NCI-H774 (cell line): ENCODE results near the gene ADM5.

ENCODE experiments used
- DNase-seq: peaks from one replicate; lab custom pipeline; 2025; lab: John Stamatoyannopoulos, UW

The ADM5 gene, protein sequence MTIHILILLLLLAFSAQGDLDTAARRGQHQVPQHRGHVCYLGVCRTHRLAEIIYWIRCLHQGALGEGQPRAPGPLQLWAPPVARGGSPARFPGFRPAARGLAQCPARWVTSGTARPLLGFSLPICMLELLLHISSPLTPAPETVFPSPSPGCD

DNA sequence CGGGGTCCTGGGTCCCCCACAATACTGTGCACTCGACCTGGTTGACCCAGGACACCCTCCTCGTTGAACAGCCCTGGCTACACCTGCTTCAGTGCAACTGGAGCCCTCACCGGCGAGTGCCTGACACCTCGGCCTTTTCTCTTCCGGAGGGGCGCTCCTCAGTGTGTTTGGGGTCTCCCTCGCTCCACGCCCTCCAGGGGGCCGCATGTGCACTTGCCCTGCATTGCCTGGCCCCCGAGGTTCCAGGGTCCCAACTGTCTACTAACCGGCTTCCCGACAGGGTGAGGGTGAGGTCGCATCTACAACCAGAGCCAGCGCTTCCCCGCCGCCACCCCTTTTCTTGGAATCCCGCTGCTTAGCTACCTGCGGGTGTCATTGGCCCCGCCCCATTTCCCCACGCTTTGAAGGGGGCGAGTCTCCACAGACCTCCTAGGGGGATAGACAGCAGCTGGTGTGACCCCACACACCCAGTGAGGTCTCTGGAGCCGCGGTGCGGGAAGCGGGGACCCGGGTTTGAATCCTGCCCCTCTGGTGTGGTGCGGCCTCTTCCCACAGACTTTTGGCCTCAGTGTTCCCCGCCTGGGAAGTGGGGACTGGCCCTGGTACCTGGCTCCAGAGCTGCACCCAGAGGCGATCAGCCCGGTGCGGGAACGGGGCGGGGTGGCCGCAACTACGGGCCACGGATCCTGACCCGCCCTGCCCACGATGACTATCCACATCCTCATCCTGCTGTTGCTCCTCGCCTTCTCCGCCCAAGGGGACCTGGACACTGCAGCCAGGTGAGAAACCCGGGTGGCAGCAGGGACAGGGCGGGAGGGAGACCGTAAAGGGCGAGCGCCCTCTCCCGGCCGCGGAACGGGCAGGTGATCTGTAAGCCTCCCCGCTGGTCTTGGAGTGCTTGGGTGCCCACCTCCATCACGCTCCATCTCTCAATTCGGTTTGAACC is at the start of gene ADM5:
Gene ADM5, plus strand, starts transcription at position 462 of the 946 bp plus-strand sequence. Its CDS starts 244 bp downstream, at position 706.
- peak; percentile 53 for DNase-seq

DNA sequence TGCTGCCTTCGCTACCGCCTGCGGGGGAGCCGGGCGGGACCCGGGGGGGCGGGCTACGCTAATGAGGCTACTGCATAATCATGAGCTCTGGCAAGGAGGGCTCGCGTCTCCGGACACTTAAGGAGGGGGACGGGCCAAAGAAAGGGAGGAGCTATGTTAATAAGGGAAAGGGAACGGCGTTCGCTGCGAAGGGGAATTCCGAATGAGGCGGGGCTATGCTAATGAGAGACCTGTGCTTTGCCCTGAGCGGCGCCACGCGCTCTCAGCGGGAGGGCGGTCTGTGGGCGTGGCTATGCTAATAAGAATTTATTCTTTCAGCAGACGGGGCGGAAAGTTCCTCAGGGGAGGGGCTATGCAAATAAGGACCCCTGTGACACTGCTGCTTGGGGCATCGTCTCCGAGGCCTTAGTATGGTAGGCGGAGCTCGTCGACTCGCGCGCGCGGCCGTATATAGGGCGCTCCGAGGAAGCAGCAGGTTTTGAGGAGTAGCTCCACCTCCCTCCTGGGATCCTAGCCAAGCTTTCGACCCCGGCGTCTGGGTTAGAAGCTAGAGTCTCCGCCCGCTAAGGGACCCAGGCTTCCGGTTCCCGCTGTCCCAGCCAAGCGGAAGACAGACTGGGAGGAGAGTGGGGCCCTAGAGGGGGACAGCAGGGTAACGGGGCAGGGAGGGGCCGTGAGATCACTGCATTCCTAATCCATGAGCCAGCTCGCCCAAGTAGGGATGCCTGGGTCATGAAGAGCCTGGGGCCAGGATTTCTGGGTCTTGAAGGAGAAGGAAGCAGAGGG is 49.1 kb upstream of the ADM5 start, which contains the start of gene RRAS:
Gene RRAS, minus strand, starts transcription at position 31 of the 786 bp plus-strand sequence. CDS start 45 bp downstream, outside the sequence.
- peak; percentile 99 for DNase-seq

DNA sequence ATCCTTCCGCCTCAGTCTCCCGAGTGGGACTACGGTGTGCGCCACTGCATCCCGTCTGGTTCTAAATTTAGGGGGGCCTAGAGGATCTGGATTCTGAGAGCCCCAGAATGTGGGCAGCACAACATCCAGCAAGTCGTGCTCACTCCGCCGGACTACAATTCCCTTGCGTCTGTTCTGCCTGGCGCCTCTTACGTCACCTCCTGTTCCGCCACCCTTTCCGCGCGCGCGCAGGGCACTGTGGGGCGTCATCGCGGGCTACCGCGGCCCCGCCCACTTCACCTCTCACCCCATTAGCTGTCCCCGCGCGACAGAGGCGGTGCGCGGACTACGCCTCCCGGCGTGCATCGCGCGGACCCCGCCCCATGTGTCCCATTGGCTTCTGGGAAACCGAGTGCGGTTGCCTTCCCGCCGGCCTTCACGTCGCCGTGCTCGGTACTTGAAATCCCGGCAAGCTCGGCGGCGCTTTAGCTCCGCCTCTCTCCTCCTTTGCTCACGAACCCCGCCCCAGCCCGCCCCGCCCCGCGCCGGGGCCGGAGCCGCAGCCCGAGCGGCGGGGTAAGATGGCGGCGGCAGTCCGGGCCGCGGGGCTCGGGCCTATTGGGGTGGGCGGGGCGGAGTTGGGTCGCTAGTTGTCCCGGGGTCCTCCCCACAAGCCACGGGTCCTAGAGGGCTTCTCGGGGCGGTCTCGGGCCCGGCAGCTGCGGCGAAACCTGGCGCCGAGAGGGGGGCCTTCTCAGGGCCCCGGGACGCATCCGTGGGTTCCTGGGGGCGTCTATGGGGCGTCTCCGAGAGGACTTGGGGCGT is 47.5 kb upstream of the ADM5 start, which contains the start of gene SCAF1:
Gene SCAF1, plus strand, starts transcription at position 522 of the 804 bp plus-strand sequence. CDS start 2,818 bp downstream, outside the sequence.
- DNase-seq, result peak; percentile 99

DNA sequence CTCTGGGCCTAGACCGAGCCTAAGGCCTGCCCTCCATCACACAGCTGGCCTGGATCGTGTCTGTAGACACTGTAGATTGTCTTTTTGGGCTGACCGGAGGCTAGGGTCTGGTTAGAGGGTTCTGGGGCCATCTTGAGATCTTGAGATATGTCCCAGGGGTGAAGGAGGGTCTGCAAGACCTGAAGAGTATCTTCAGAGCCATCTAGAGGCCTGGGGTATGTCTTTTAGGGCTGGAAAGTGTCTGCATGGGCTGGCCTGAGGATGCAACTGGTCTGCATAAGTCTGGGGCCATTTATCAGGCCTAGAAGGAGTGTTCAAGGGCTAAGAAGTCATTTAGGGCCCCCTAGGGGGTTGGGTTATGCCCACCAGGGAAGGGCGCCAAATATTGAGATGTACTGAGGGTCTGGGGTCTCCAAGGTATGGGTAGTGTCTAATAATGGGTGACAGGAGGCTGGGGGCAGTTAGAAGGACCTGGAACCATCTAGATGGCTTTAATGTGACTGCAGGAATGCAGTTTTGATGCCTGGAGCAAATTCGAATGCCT is 46.8 kb upstream of the ADM5 start:
- DNase-seq, result no peak

DNA sequence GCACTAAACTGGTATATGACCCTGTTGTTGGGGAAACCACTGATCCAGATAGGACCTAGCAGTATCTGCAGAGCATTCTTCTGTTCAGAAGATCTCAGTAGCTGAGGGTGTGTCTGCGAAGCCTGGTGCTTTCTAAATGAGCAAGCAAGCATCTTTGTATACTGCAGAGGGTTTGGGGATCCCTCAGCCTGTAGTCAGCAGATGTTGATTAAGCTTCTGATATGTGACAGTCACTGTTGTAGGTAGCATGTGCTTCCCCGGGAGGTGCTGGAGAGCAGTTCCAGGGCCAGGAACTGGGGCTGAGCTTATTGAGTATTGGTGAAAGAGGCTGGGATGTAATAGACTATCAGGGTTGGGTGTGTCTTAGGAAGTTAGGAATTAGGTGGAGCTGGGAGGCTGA is 45.9 kb upstream of the ADM5 start:
- no peak for DNase-seq

DNA sequence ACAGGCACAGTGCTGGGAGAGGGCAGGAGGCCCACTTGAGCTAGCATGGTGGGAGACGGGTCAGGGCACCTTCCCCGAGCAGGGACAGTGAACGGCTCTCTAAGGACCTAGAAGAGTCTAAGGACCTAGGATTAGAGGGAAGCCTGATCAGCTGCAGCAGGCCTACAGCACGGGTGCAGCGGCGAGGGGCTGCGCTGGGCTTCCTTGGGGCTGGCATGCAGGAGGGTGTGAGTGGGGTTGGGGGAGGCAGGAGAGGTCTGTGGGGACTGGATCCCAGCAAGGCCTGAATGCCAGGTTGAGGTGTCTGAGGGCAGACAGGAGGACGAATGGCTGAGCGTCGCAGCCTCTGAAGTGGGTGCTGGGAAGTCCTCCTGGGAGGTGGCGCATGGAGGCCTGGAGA is 43.8 kb upstream of the ADM5 start:
- DNase-seq, result no peak

DNA sequence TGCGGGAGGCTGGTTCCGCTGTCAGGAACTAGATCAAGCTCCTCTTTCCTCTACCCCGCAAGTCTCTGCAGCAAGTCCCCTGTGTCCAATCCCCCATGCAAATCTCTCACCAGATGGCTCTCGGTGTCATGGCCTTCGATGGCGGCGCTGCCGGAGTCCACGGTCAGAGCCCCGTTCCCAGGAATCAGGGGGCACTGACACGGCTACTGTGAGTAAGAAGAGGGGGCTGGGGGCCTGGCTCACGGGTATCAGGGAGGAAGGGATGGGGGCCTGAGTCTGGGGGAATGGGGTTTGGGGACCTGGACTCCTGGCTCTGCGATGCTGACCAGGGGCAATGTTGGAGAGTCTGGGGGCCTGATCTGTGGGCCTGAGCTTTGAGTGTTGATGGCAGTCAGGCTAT is 43.4 kb upstream of the ADM5 start:
- DNase-seq, result no peak

DNA sequence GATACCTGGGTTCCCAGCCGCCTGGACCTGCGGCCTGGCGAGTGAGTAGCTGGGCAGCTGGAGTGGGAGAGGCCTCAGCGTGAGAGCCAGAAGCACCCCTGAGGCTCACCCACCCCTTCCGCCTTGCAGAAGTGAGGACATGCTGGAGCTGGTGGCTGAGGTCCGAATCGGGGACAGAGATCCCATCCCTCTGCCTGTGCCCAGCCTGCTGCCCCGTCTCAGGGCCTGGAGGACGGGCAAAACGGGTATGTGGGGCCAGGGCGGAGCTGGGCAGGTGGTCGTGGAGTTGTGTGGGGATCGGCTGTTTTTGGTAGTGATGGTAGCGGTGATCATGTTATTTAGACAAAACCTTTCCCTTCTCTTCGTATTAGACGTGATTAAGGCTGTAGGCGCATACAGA is 42.8 kb upstream of the ADM5 start:
- no peak for DNase-seq

DNA sequence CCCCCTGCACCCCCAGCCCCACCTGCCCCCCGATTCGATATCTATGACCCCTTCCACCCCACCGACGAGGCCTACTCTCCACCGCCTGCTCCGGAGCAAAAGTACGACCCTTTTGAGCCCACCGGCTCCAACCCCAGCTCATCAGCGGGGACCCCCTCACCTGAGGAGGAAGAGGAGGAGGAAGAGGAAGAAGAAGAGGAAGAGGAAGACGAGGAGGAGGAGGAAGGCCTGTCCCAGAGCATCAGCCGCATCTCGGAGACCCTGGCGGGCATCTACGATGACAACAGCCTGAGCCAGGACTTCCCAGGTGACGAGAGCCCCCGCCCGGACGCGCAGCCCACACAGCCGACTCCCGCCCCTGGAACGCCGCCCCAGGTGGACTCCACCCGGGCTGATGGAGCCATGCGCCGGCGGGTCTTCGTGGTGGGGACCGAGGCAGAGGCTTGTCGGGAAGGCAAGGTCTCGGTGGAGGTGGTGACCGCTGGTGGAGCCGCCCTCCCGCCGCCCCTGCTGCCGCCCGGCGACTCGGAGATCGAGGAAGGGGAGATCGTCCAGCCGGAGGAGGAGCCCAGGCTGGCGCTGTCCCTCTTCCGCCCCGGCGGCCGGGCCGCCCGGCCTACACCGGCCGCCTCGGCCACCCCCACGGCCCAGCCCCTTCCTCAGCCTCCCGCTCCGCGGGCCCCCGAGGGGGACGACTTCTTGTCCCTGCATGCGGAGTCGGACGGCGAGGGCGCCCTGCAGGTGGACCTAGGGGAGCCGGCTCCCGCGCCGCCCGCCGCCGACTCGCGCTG is 38.2 kb upstream of the ADM5 start:
- no peak for DNase-seq

DNA sequence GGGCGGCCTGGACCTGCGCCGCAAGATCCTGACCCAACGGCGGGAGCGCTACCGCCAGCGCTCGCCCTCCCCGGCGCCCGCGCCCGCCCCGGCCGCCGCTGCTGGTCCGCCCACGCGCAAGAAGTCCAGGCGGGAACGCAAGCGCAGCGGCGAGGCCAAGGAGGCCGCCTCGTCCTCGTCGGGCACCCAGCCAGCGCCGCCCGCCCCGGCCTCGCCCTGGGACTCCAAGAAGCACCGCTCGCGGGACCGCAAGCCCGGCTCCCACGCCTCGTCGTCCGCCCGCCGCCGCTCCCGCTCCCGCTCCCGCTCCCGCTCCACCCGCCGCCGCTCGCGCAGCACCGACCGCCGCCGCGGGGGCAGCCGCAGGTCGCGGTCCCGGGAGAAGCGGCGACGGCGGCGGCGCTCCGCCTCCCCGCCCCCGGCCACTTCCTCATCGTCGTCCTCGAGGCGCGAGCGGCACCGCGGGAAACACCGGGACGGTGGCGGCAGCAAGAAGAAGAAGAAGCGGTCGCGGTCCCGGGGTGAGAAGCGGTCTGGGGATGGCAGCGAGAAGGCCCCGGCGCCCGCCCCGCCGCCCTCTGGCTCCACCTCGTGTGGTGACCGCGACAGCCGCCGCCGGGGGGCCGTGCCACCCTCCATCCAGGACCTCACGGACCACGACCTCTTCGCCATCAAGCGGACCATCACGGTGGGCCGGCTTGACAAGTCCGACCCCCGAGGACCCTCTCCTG is 37.4 kb upstream of the ADM5 start:
- no peak for DNase-seq

DNA sequence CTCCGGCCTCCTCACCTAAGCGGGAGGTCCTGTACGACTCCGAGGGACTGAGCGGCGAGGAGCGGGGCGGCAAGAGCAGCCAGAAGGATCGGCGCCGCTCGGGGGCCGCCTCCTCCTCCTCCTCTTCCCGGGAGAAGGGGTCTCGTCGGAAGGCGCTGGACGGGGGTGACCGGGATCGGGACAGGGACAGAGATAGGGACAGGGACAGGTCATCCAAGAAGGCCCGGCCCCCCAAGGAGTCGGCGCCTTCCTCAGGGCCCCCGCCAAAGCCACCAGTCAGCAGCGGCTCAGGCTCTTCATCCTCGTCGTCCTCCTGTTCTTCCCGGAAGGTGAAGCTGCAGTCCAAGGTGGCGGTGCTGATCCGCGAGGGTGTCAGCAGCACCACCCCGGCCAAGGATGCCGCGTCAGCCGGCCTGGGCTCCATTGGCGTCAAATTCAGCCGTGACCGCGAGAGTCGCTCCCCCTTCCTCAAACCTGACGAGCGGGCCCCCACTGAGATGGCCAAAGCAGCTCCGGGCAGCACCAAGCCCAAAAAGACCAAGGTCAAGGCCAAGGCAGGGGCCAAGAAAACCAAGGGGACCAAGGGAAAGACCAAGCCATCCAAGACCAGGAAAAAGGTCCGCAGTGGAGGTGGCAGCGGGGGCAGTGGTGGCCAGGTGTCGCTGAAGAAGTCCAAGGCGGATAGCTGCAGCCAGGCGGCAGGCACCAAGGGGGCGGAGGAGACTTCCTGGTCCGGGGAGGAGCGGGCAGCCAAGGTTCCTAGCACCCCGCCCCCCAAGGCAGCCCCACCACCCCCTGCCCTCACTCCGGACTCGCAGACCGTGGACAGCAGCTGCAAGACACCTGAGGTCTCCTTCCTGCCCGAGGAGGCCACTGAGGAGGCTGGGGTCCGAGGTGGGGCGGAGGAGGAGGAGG is 36.6 kb upstream of the ADM5 start:
- DNase-seq, result no peak

DNA sequence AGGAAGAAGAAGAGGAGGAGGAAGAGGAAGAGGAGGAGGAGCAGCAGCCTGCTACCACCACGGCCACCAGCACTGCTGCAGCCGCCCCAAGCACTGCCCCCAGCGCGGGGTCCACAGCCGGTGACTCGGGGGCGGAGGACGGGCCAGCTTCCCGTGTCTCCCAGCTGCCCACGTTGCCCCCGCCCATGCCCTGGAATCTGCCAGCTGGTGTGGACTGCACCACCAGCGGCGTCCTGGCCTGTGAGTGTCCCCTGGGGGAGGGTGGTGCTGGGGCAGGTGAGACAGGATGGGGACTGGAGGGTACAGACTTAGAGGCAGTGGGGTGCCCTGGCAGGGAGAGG is 36.0 kb upstream of the ADM5 start:
- DNase-seq, result no peak

DNA sequence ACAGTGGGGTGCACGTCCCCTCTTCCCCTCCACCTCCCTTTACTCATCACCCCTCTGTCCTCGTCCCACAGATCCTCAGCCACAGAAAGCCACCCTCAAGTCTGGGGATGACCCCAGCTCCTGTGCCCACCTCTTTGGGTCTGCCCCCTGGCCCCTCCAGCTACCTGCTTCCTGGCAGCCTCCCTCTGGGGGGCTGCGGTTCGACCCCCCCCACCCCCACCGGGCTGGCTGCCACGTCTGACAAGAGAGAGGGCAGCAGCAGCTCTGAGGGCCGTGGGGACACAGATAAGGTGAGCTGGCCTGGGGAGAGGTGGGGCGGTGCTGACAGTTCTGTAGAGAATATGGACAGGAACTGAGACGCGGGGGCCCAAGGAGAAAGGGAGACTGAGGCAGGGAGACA is 34.8 kb upstream of the ADM5 start:
- DNase-seq, result no peak

DNA sequence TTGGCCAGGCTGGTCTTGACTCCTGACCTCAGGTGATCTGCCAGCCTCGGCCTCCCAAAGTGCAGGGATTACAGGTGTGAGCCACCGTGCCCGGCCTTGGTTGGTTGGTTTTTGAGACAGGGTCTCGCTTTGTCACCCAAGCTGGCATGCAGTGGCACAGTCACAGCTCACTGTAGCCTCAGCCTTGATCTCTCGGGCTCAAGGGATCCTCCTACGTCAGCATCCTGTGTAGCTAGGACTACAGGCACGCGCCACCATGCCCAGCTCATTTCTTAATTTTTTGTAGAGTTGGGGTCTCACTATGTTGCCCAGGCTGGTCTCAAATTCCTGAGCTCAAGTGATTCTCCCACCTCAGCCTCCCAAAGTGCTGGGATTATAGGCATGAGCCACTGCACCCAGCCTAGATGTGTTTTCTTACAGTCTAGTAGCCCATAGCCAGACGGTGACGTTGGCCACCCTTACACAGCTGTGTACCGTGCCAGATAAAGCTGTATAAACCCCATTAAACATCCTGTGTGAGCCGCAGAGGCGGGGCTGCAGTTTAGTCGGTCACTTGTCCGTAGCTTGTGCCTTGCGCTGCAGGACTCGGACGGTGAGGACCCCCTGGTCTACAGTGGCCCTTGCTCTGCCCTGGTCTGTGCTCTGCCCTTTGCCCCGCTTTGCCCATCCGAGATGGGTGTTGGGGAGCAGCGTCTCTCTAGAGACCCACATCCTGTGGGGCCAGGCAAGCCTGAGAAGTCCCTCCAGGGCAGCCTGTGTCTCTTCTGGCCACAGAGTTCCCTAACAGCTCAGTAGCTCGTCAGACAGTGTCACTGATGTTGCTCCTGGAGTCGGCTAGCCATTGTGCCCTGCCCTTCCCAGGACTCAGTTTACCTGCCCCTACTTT is 33.6 kb upstream of the ADM5 start:
- no peak for DNase-seq

DNA sequence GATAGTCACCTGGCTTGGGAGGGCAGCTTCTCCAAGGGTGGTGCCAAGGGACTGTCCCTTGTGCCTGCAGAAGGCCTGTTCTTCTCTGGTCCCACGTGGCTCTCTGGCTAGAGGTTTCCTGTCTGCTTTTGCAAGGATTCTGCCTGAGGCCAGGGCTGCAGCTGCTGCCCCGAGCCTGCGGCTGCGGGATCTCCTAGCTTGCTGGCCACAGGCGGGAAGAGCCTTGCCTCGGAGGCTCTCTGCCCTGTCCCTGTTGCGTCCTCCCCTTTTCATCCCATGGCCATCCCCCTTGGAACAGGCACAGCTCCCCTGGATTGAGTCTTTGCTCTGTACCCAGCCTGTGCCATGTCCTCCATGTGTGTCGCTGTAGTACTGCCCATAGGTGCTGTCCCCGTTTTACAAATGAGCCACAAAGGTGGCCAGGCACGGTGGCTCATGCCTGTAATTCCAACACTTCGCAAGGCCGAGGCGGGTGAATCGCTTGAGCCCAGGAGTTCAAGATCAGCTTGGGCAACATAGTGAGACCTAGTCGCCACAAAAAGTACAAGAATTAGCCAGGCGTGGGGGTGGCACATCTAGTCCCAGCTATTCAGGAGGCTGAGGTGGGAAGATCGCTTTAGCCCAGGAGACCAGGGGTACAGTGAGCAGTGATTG is 32.8 kb upstream of the ADM5 start:
- DNase-seq, result no peak

DNA sequence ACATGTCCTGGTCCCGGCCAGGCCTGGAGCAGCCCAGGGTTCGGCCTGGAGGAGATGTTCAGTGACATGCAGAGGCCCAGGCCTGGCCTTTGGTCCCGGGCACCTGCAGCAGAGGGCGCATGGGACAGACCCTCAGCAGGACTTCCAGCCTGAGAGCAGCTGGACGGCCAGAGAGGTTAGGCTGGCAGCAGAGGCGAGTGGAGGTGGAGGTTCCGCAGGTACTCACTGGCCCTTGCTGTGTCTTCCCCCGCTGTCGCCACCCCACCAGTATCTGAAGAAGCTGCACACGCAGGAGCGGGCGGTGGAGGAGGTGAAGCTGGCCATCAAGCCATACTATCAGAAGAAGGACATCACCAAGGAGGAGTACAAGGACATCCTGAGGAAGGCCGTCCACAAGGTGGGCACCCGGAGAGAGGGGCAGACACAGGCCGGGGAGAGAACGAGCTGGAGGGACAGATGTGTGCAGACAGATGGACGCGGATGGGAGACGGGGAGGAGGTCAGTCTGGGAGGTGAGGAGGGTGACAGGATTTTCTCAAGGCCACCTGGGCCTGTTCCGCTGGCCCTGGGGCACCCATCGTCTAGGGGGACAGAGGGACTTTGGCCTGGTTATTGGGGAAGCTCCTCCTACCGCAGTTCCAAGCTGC is 31.8 kb upstream of the ADM5 start:
- DNase-seq, result no peak

DNA sequence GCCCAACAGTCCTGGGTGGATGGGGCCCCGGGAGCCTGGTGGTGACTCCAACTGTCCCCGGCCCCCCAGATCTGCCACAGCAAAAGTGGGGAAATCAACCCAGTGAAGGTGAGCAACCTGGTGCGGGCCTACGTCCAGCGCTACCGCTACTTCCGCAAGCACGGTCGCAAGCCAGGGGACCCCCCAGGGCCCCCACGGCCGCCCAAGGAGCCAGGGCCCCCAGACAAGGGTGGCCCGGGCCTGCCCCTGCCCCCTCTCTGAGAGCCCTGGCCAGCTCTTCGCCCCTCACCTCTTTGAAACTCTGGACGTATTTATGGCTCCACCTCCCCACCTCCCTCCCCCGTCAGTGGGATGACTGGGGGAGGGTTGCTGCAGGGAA is 31.3 kb upstream of the ADM5 start:
- no peak for DNase-seq
